Kidney (tissue), 14 donors: Measurements from ENCODE around the gene PRSS1. TPM values are rescaled to one million over a fixed set of nuclear protein-coding genes. Genes with fewer than 3 reads are reported as not detected.
"Not testable (repeated sequence)": the region's sequence is repeated elsewhere in the genome, so short reads cannot be mapped to it uniquely, and the experiment has no call there.

Experiments
- DNase-seq, 5 donors: peaks; one replicate each; pipeline ENCODE4 v3.0.0-alpha.2; 2013 to 2020
- FAIRE-seq: peaks from 2 replicates; lab custom pipeline; 2012; peaks lifted over from hg19 to GRCh38; lab: Jason Lieb, UNC
- H3K27ac ChIP-seq, 2 donors: one replicate each; pipeline ENCODE4 v1.7.0; 2013; ENCODE audit warnings: low read depth in 2 of 2, low read length in 2 of 2, inconsistent platforms in 1 of 2
- H3K27me3 ChIP-seq: one replicate; pipeline ENCODE4 v1.7.1; 2013; ENCODE audit warnings: low read length, inconsistent platforms; ENCODE audit not compliant: control insufficient read depth, insufficient read depth
- H3K36me3 ChIP-seq, 3 donors: one replicate each; pipeline versions ENCODE4 v1.7.0 to v1.7.1; 2013; ENCODE audit warnings: low read length in 3 of 3, control low read depth in 1 of 3, inconsistent platforms in 1 of 3; ENCODE audit not compliant: insufficient read depth in 3 of 3, control insufficient read depth in 2 of 3
- H3K4me1 ChIP-seq, 3 donors: one replicate each; pipeline versions ENCODE4 v1.7.0 to v1.7.1; 2013; ENCODE audit warnings: low read length in 3 of 3, inconsistent platforms in 1 of 3, low read depth in 1 of 3; ENCODE audit not compliant: control insufficient read depth in 2 of 3, insufficient read depth in 2 of 3
- H3K4me3 ChIP-seq, 3 donors: one replicate each; pipeline versions ENCODE4 v1.7.0 to v1.8.1; 2013; ENCODE audit warnings: low read length in 3 of 3, control low read depth in 1 of 3, inconsistent platforms in 1 of 3
- H3K9ac ChIP-seq, 3 donors: one replicate each; pipeline versions ENCODE4 v1.7.0 to v1.7.1; 2013; ENCODE audit warnings: low read length in 3 of 3, control low read depth in 1 of 3, inconsistent platforms in 1 of 3
- H3K9me3 ChIP-seq, 3 donors: one replicate each; pipeline versions ENCODE4 v1.7.0 to v1.7.1; 2013; ENCODE audit warnings: low read length in 3 of 3, control low read depth in 1 of 3, inconsistent platforms in 1 of 3; ENCODE audit not compliant: control insufficient read depth in 2 of 3, insufficient read depth in 1 of 3
- CTCF ChIP-seq: IDR thresholded peaks from 3 replicates; pipeline ENCODE4 v1.5.1; 2012; ENCODE audit warnings: mild to moderate bottlenecking, moderate library complexity, borderline replicate concordance; ENCODE audit not compliant: insufficient read depth; ENCODE audit errors: extremely low read depth
- intact Hi-C: fragments of 100-400 bp; cut with DNase I; formaldehyde crosslinking; loops from one replicate; pipeline ENCODE4 v1.11.1; 2022
- polyA plus RNA-seq: library from polyadenylated mRNA; stranded (reverse); fragments of 350-450 nt; fragmentation: Illumina TruSeq; extraction: RNeasy Lipid Tissue Mini Kit (QIAGEN cat#74804); gene quantifications from one replicate; pipeline ENCODE4 v1.2.3, GENCODE V29; 2014; ENCODE audit warnings: low read depth, low replicate concordance; ENCODE audit not compliant: insufficient read depth
- total RNA-seq: library from RNA; stranded (reverse); fragmentation: NEBNext Ultra II Directional; extraction: Animal tissue kit (Norgen Biotek cat#: 25700); gene quantifications from one replicate; pipeline ENCODE4 v1.2.1, GENCODE V29; 2021
- donor health status: control.
- donor health status: control.
- donor health status: control.
- donor health status: control.
- donor health status: control.
- donor health status: DM: yes; HTN: yes; CAD: no.
- donor health status: Normal renal cell carcinoma (clear cell type).

PRSS1 gene
- total and polyA plus RNA-seq, 2 donors from 2014 or later = not detected

- Histone ChIP-seq H3K9me3 (no peaks in the 10 kb centered on the region), H3K9ac (no peak overlapping the region), H3K27me3 (no peaks in the 10 kb centered on the region), H3K27ac (no peak overlapping the region), H3K4me3 (no peak overlapping the region), H3K4me1 (no peaks in the 10 kb centered on the region), H3K36me3 (no peaks in the 10 kb centered on the region)
- intact Hi-C loops = no loop called here
- no peak for DNase-seq
- TF ChIP-seq CTCF = no peak
- no peak for FAIRE-seq
Observed at GRCh38 chr7:142745091-142745635, 4.1 kb upstream of the PRSS1 start.

- no peak overlapping the region for H3K9ac ChIP-seq
- no peaks in the 10 kb centered on the region for H3K36me3 ChIP-seq
- TF ChIP-seq CTCF = no peak
- H3K27me3 ChIP-seq = no peaks in the 10 kb centered on the region
- intact Hi-C loops = no loop called here
- H3K4me1 ChIP-seq = no peaks in the 10 kb centered on the region
- no peak overlapping the region for H3K27ac ChIP-seq
- FAIRE-seq (no peak), DNase-seq (no peak)
- H3K4me3 ChIP-seq = no peak overlapping the region
- H3K9me3 ChIP-seq = no peaks in the 10 kb centered on the region
Observed at GRCh38 chr7:142745745-142746144, 3.5 kb upstream of the PRSS1 start.

GRCh38 chr7:142746264-142746663, 3.0 kb upstream of the PRSS1 start:
- Histone ChIP-seq H3K36me3 (no peaks in the 10 kb centered on the region), H3K9me3 (no peaks in the 10 kb centered on the region), H3K27me3 (no peaks in the 10 kb centered on the region), H3K27ac (no peak overlapping the region), H3K9ac (no peak overlapping the region), H3K4me3 (no peak overlapping the region), H3K4me1 (no peaks in the 10 kb centered on the region)
- DNase-seq = no peak
- intact Hi-C loops = no loop called here
- no peak for FAIRE-seq
- TF ChIP-seq CTCF = no peak

- H3K4me3 ChIP-seq, H3K27ac ChIP-seq, H3K4me1 ChIP-seq, H3K9me3 ChIP-seq, DNase-seq, FAIRE-seq, H3K36me3 ChIP-seq, H3K9ac ChIP-seq, H3K27me3 ChIP-seq, intact Hi-C loops: not testable (repeated sequence)
Observed at GRCh38 chr7:142748410-142748809, 862 bp upstream of the PRSS1 start.
